Stimulated activated CD4-positive, alpha-beta T cell treated with anti-CD3 and anti-CD28 coated beads, Interleukin-4, amount 100 ng/mL, for 24 hours (primary cell): ENCODE results near the gene ZNF354C.
"Not testable (repeated sequence)": the region's sequence is repeated elsewhere in the genome, so short reads cannot be mapped to it uniquely, and the experiment has no call there.

ENCODE experiments used
- DNase-seq: peaks from one replicate; pipeline ENCODE4 v3.0.0-alpha.2; 2020

The ZNF354C gene

DNA sequence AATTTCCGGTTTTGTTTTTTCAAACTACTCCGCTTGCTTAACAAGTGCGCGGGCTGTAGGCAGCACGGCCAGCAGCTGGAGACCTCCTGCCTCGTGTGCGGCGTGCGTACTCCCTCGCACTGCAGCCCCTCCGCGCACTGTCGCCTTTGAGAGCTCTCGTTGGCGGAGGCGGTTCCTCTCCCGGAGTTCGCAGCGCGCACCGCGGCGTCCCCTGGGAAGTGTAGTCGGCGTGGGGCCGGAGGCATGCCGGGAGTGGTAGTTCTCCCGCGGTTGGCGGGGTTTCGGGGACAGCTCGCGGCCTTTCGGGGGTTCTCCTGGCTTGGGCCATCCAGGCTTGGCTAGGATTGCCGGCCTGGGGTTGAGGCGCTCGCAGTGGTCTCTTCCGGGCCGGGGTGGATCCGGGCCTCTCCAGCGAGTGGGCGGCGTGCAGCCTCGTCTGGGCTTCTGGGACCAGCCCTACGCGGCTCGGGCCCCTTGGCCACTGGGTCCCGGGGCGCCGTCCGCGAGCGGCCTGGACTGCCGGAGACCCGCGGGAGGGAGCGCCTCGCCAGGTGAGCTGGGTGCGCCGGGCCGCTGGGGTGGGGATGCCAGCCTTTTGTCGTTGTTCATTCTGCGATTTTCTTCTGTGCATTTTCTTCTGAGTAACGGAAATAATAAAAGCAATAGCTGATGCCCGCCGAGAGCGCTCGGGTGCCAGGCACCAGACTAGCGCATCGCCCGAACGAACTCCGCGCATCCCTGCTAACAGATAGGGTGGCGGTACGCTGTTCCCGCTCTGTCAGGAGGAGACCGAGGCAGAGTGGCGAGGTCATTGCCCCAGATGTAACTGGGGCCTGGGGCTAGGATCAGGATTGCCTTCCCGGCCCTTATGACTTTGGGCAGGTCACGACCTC, at the start of gene ZNF354C:
Gene ZNF354C, plus strand, starts transcription at position 258 of the 893 bp plus-strand sequence. CDS start 1,696 bp downstream, outside the sequence.
- DNase-seq: peak; percentile 87

DNA sequence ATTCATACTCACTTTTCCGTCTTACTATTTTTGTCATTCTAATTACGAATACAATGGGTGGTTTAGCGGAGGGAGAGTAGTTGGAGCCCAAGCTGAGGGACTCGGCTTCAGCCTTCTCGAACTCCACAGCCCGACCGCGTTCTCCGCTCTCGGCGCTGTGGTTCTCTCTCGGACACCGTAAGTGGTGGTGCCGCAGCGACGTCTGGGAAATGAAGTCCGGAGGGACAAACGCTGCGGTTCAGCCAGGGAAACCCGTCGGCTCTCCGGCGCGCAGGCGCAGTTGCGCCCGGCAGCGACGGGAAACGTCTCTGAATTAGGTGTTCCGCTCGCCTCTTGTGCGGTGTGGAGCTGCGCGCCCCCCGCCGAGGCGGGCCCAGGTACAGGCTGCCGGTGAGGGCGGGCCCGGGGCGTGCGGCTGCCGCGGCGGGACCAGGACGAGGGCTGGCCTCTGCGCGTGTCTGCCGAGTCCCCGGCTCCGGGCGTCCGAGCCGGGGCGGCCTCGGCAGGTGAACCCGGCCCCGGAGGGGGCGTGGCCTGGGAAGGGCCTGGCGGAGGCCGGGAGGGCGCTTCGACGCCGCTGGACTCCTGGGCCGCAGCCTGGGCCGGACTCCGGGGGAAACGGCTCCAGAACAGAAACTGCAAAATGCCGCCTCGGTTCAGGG, 36.5 kb upstream of the ZNF354C start, which contains the start of gene ZNF879:
Gene ZNF879, plus strand, starts transcription at position 277 of the 662 bp plus-strand sequence. CDS start 1,201 bp downstream, outside the sequence.
- peak; percentile 94 for DNase-seq

DNA sequence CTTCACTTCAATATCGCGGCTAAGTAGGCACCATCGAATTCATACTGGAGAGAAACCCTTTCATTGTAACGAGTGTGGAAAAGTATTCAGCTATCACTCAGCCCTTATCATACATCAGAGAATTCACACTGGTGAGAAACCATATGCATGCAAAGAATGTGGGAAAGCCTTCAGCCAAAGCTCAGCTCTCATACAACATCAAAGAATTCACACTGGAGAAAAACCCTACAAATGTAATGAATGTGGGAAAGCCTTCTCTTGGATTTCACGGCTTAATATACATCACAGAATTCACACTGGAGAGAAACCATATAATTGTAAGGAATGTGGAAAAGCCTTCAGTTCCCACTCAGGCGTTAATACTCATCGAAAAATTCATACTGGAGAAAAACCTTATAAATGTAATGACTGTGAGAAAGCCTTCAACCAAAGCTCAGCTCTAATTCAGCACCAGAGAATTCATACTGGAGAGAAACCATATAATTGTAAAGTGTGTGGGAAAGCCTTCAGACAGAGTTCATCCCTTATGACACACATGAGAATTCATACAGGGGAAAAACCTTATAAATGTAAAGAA, 27.1 kb upstream of the ZNF354C start:
- DNase-seq: no peak

GRCh38 chr5:179044765-179045164, 15.4 kb upstream of the ZNF354C start:
- DNase-seq: no peak

- DNase-seq: no peak
Measured at GRCh38 chr5:179051784-179052183, 8.4 kb upstream of the ZNF354C start.

- DNase-seq: no peak
Measured at GRCh38 chr5:179054036-179054785, 6.0 kb upstream of the ZNF354C start.

DNA sequence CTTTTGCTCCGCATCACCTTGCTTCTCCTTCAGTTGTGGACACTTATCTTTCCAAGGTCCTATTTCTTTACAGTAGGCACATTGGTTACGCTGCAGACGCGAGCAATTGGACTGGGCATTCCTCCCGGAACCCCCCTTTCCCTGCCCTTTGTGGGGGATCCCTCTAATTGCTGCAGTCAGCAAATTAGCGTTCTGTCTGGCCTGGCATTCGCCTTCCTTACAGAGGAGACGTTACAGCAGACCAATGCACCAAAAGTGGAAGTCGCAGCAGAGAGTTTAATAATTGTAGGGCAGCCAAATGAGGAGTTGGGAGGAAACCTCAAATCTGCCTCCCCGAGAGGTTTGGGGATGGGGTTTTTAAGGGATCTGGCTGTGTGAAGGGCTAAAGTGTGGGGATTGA, 5.3 kb upstream of the ZNF354C start:
- no peak for DNase-seq

- no peak for DNase-seq
Measured at GRCh38 chr5:179055436-179055835, 4.7 kb upstream of the ZNF354C start.

- DNase-seq: no peak
Measured at GRCh38 chr5:179055841-179056240, 4.3 kb upstream of the ZNF354C start.

GRCh38 chr5:179061025-179061424, 852 bp downstream of the ZNF354C start:
- no peak for DNase-seq

DNA sequence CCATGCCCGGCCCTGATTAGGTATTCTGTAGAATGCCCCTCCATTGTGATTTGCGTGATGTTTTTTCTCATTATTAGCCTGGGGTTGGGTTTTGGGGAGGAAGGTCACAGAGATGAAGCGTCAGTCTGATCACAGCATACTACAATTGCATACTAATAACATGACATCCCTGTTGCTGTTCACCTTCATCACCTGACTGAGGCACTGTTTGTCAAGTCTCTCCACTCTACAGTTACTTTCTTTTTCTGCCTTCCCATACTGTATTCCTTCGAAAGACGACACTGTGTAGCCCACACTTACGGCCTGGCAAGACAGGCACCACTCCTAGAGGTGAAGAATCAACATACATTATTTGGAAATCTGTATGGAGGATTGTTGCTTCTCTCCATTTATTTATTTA, 5.5 kb downstream of the ZNF354C start:
- no peak for DNase-seq

DNA sequence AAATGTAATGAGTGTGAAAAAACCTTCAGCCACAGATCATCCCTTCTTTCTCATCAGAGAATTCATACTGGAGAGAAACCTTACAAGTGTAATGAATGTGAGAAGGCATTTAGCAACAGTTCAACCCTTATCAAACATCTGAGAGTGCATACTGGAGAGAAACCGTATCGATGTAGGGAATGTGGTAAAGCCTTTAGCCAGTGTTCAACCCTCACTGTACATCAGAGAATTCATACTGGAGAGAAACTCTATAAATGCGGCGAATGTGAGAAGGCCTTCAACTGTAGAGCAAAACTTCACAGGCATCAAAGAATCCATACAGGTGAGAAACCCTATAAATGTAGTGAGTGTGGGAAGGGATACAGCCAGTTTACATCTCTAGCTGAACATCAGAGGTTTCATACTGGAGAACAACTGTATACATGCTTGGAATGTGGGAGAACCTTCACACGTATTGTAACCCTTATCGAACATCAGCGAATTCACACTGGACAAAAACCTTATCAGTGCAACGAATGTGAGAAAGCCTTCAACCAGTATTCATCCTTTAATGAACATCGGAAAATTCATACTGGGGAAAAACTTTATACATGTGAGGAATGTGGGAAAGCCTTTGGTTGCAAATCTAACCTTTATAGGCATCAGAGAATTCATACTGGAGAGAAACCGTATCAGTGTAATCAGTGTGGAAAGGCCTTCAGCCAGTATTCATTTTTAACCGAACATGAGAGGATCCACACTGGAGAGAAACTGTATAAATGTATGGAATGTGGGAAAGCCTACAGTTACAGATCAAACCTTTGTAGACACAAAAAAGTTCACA, 19.2 kb downstream of the ZNF354C start:
- no peak for DNase-seq

- DNase-seq: no peak
Measured at GRCh38 chr5:179080724-179081123, 20.6 kb downstream of the ZNF354C start.

DNA sequence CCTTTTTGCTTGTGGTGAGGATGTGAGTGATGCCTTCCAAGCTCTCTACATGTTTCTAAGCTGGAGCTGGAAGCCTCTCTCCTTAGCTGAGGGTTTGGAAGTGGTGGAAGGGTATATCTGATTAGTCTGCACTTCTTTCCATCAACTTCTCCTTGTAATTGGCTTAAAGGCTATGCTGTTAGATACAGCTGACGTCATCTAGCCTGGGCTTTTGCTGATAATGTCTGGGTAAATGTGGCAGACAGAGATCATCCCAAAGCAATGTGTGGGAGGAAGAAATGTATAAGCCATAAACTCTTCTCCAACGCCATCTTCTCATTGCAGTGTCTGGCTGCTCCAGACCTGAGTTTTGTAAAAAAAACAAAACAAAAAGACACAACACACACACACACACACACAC, 29.3 kb downstream of the ZNF354C start:
- DNase-seq: no peak

DNA sequence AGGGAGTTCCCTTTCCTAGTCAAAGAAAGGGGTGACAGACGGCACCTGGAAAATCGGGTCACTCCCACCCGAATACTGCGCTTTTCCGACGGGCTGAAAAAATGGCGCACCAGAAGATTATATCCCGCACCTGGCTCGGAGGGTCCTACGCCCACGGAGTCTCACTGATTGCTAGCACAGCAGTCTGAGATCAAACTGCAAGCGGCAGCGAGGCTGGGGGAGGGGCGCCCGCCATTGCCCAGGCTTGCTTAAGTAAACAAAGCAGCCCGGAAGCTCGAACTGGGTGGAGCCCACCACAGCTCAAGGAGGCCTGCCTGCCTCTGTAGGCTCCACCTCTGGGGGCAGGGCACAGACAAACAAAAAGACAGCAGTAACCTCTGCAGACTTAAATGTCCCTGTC, 41.1 kb downstream of the ZNF354C start:
- DNase-seq: not testable (repeated sequence)

GRCh38 chr5:179110528-179110927, 50.4 kb downstream of the ZNF354C start:
- DNase-seq: no peak

DNA sequence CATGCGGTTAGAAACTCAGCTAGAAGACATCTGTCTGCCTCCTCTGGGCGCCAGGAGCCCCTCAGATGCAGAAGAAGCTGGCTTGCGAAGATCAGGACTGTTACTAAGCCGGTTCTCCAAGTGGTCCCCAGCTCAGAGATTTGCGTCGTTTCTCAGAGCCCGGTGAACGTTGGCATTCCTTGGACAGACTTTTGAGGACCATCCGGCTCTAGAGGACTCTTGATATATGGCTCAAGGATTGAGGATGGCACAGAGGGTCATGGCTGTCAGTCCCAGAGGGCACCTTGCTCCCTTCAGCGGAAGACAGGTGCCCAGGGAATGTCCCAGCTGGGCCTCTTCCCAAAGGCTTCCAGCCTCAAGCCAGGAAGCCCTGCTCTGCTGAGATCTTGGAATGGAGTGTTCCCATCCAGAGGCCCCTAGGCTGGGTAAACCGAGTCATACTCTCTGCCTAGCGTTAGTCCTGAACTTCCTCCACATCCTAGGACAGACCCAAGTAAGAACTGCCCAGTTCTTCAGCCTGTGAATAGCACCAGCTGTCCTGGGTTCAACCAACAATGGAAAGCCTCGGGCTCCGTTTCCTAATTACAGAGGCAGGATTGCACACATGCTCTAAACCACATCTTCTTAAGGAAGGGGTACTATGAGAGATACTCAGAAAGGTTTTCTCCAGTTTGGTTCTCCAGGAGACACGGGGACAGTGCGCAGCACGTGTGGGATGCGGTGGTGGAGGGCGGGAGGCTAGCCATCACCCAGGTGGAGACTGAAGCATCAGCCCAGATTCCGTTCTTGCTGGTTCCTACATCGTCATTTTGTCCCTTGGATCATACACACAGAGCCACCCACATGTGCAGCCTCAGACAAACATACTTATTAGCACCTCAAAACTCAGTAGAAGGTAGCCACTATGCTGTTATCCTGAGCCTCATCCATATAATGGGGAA, 51.4 kb downstream of the ZNF354C start:
- DNase-seq: no peak

DNA sequence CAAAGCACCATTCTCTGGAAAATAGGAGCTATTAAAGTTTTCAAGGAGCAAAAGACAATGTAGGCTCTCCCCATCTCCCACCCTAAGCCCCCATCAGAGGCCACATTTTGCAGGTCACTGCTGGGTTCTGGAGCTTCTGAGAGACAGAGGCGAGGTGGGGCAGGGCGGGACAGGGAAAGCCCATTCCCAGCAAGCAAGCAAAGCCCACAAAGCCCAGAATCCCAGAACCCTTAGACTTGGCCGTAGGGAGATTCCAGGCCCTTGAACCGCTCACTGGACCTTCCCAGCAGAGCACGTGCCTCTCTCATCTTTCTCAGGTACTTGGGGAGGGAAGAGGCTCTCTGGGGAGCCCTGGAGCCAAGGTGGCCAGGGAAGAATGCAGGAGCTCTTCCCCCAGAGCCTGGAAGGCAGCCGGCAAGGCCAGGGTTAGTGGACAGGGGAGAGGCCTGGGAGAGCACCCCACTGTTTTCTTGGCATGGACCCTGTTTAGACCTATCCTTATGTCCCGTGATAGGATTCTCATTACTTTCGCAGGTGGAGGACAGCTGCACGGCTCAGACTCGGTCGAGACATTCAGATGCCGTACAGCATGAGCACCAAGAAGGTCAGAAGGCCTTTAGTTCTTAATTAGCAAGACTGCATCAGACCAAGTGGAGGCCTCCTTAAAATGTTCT, 52.4 kb downstream of the ZNF354C start:
- DNase-seq: no peak

- no peak for DNase-seq
Measured at GRCh38 chr5:179113143-179113530, 53.0 kb downstream of the ZNF354C start.

DNA sequence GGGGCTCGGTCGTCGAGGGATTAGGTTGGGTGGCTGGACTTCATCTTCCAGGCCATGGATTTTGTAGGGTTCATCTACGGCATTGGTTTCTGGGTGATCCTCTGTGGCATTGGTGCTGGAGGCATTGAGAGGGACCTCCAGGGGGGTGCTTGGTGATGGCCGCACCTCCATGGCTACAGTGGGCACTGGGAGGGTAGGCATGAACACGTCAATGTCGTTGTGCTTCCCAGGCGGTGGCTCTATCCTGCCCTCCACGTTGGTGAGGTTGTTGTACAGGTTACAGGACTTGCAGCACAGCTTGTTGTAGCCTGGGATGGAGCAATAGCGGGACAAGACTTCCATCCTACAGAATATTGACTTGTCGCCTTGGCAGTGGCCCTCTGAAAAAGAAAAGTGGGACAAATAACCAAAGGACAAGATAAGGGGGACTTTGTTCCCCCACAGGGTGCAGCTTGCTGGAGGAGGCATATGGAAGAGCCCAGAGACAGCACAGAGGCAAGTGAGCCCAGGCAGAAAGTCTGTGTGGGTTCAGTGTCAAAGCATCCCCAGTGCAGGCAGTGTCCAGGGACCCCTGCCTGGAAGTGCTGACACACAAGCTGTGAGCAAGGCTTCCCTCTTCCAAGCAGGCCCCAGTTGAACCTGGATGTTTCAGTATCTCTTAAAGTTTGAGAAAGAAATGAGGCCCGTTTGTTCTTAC, 53.9 kb downstream of the ZNF354C start:
- no peak for DNase-seq
